ENCODE results near the gene RIMS3.

DNA sequence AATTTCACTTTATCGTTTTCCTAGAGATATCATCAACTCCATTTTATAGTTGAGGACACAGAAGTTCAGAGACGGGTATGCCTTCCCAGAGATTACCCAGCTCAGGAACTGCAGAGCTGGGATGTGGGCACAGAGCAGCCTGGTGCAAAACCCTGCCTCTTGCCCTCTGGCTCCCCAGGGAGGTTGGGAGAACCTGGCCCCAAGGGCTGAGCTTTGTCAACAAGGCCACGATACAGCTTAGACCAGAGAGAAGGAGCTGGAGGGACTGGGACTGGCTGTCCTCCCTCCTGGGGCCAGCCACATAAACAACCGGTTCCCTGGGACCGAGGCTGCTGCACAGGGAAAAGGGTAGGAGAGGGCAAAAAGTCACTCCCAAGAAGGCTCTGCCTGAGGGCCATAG, 3.8 kb downstream of the RIMS3 start:
- TF ChIP-seq, protein P1, sequence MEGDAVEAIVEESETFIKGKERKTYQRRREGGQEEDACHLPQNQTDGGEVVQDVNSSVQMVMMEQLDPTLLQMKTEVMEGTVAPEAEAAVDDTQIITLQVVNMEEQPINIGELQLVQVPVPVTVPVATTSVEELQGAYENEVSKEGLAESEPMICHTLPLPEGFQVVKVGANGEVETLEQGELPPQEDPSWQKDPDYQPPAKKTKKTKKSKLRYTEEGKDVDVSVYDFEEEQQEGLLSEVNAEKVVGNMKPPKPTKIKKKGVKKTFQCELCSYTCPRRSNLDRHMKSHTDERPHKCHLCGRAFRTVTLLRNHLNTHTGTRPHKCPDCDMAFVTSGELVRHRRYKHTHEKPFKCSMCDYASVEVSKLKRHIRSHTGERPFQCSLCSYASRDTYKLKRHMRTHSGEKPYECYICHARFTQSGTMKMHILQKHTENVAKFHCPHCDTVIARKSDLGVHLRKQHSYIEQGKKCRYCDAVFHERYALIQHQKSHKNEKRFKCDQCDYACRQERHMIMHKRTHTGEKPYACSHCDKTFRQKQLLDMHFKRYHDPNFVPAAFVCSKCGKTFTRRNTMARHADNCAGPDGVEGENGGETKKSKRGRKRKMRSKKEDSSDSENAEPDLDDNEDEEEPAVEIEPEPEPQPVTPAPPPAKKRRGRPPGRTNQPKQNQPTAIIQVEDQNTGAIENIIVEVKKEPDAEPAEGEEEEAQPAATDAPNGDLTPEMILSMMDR (IDR thresholded peaks at IDR 0.05; ENCODE audit: low read depth, low read length): no peak
- TF ChIP-seq EZH2phosphoT487 (IDR thresholded peaks at IDR 0.05; ENCODE audit: low read depth): no peak
